Heart left ventricle (tissue), 13 donors: ENCODE data around the gene ACSS3.

Source experiments
- CTCF ChIP-seq, 12 donors: fragments of 200-600 bp; sonication (generic) in 4 of 12; IDR thresholded peaks; one replicate each; pipeline versions ENCODE4 v1.5.0 to v1.8.0; 2018 to 2022; ENCODE audit warnings: antibody characterized with exemption in 12 of 12, mild to moderate bottlenecking in 5 of 12
- POLR2A ChIP-seq, 2 donors: fragments of 450-650 bp; IDR thresholded peaks; one replicate each; pipeline ENCODE4 v1.6.1; 2017; ENCODE audit warnings: antibody characterized with exemption in 2 of 2, mild to moderate bottlenecking in 2 of 2, moderate library complexity in 2 of 2
- donor health status: ischemic (EF 13 %, LVEDD 7.1; RV severe dilation, severe dysfunction).
- donor health status: DM: no; HTN: yes; CAD: no.
- donor health status: DM: no; HTN: no; CAD: no.
- donor health status: ischemic (EF 25% LVEDD 6.9; RV normal size, moderate dysfunction).
- donor health status: ischemic (EF 25% LVEDD 5.7; RV mildly dilated, moderate dysfunction).
- donor health status: ischemic (EF 35%, LVEDD 5.7; RV mildly dilated, moderate dysfunction).
- donor health status: nonischemic (EF 11% LVEDD 7.7; RV severe dilation, severe dysfunction).
- donor health status: DM: yes; HTN: yes; CAD: no.
- donor health status: PGD.
- donor health status: ischemic (EF 29% LVEDD 5.4; RV normal size, mild dysfunction).
- donor health status: nonischemic (EF 23%, LVEDD 6.1; RV moderate dilation, normal function).

- no peak for TF ChIP-seq CTCF (IDR thresholded peaks at IDR 0.05)
- TF ChIP-seq POLR2A (IDR thresholded peaks at IDR 0.05): no peak
These were observed 181.5 kb downstream of the ACSS3 start for GRCh38 chr12:81259360-81259759.
